ENCODE results near the gene LOC101059915.
A peak's percentile ranks its signal among the peaks of the same experiment; 100 is the strongest.

The LOC101059915 gene

GRCh38 chrX:71667328-71668247 lies at the start of gene LOC101059915:
LOC101059915 (plus strand) TSS chrX:71667546.
- DNase-seq (ENCODE audit: low read depth): no peak

GRCh38 chrX:71617742-71618141 lies 49.6 kb upstream of the LOC101059915 start:
- no peak for DNase-seq (ENCODE audit: low read depth)

- peak; percentile 7 for DNase-seq (ENCODE audit: low read depth)
Observed at GRCh38 chrX:71618303-71618721, 49.0 kb upstream of the LOC101059915 start, which contains the start of gene CXCR3. CXCR3 (minus strand) TSS chrX:71618511; CDS start chrX:71618449, 62 bp downstream.

GRCh38 chrX:71618787-71619186 lies 48.6 kb upstream of the LOC101059915 start:
- no peak for DNase-seq (ENCODE audit: low read depth)

- no peak for DNase-seq (ENCODE audit: low read depth)
Observed at GRCh38 chrX:71619193-71619592, 48.2 kb upstream of the LOC101059915 start.

- DNase-seq (ENCODE audit: low read depth): no peak
Observed at GRCh38 chrX:71619986-71620385, 47.4 kb upstream of the LOC101059915 start.

- peak; percentile 44 for DNase-seq (ENCODE audit: low read depth)
Observed at GRCh38 chrX:71621603-71622002, 45.7 kb upstream of the LOC101059915 start.

- DNase-seq (ENCODE audit: low read depth): no peak
Observed at GRCh38 chrX:71622032-71622575, 45.2 kb upstream of the LOC101059915 start.

GRCh38 chrX:71622576-71623450 lies 44.5 kb upstream of the LOC101059915 start:
- peak; percentile 68 for DNase-seq (ENCODE audit: low read depth)

GRCh38 chrX:71623714-71624113 lies 43.6 kb upstream of the LOC101059915 start:
- DNase-seq (ENCODE audit: low read depth): no peak

GRCh38 chrX:71625471-71625870 lies 41.9 kb upstream of the LOC101059915 start:
- DNase-seq (ENCODE audit: low read depth): no peak

GRCh38 chrX:71626576-71626975 lies 40.8 kb upstream of the LOC101059915 start:
- DNase-seq (ENCODE audit: low read depth): no peak

- DNase-seq (ENCODE audit: low read depth): no peak
Observed at GRCh38 chrX:71627588-71628404, 39.5 kb upstream of the LOC101059915 start.

GRCh38 chrX:71629467-71629866 lies 37.9 kb upstream of the LOC101059915 start:
- DNase-seq (ENCODE audit: low read depth): no peak

- no peak for DNase-seq (ENCODE audit: low read depth)
Observed at GRCh38 chrX:71632923-71633657, 34.3 kb upstream of the LOC101059915 start.

- DNase-seq (ENCODE audit: low read depth): no peak
Observed at GRCh38 chrX:71634366-71634765, 33.0 kb upstream of the LOC101059915 start.

- no peak for DNase-seq (ENCODE audit: low read depth)
Observed at GRCh38 chrX:71636438-71637252, 30.7 kb upstream of the LOC101059915 start.

GRCh38 chrX:71637253-71637618 lies 30.1 kb upstream of the LOC101059915 start:
- DNase-seq (ENCODE audit: low read depth): peak; percentile 50

- peak; percentile 71 for DNase-seq (ENCODE audit: low read depth)
Observed at GRCh38 chrX:71637848-71638247, 29.5 kb upstream of the LOC101059915 start.

GRCh38 chrX:71638409-71638808 lies 28.9 kb upstream of the LOC101059915 start:
- DNase-seq (ENCODE audit: low read depth): no peak
